Measurements from ENCODE around the gene ESPN.

GRCh38 chr1:6446665-6447015, 22.1 kb downstream of the ESPN start:
- TF ChIP-seq CTCF (IDR thresholded peaks at IDR 0.05) (no peak), POLR2A (IDR thresholded peaks at IDR 0.05) (no peak), EP300 (IDR thresholded peaks at IDR 0.05) (no peak), POLR2AphosphoS5 (IDR thresholded peaks at IDR 0.05) (no peak)

Data from upper lobe of left lung (tissue), 4 donors.